ENCODE measurements around the gene CALY. TPM values are rescaled to one million over a fixed set of nuclear protein-coding genes. Genes with fewer than 3 reads are reported as not detected.

CALY gene
- total RNA-seq, 1 donor from 2014 or later = not detected

- no peak for DNase-seq (ENCODE audit: extremely low read depth, low read depth, low spot score)
These were observed 16.7 kb upstream of the CALY start for GRCh38 chr10:133353202-133353959.

GRCh38 chr10:133351408-133352318 is 15.0 kb upstream of the CALY start:
- no peak for DNase-seq (ENCODE audit: extremely low read depth, low read depth, low spot score)

- DNase-seq (ENCODE audit: extremely low read depth, low read depth, low spot score) = no peak
These were observed 14.2 kb upstream of the CALY start for GRCh38 chr10:133350950-133351329.

GRCh38 chr10:133350283-133350949 is 13.7 kb upstream of the CALY start:
- DNase-seq (ENCODE audit: extremely low read depth, low read depth, low spot score) = no peak

- no peak for DNase-seq (ENCODE audit: extremely low read depth, low read depth, low spot score)
These were observed 12.9 kb upstream of the CALY start for GRCh38 chr10:133349577-133350011.

GRCh38 chr10:133349160-133349568 is 12.5 kb upstream of the CALY start:
- no peak for DNase-seq (ENCODE audit: extremely low read depth, low read depth, low spot score)

- no peak for DNase-seq (ENCODE audit: extremely low read depth, low read depth, low spot score)
These were observed 11.2 kb upstream of the CALY start for GRCh38 chr10:133347710-133348517.

- DNase-seq (ENCODE audit: extremely low read depth, low read depth, low spot score) = no peak
These were observed 9.7 kb upstream of the CALY start for GRCh38 chr10:133346413-133346812.

- no peak for DNase-seq (ENCODE audit: extremely low read depth, low read depth, low spot score)
These were observed 7.5 kb upstream of the CALY start for GRCh38 chr10:133344236-133344635.

GRCh38 chr10:133343558-133343957 is 6.9 kb upstream of the CALY start:
- DNase-seq (ENCODE audit: extremely low read depth, low read depth, low spot score) = no peak

GRCh38 chr10:133342942-133343341 is 6.2 kb upstream of the CALY start:
- no peak for DNase-seq (ENCODE audit: extremely low read depth, low read depth, low spot score)

GRCh38 chr10:133341983-133342382 is 5.3 kb upstream of the CALY start:
- no peak for DNase-seq (ENCODE audit: extremely low read depth, low read depth, low spot score)

- DNase-seq (ENCODE audit: extremely low read depth, low read depth, low spot score) = no peak
These were observed 3.1 kb upstream of the CALY start for GRCh38 chr10:133339708-133340380.

GRCh38 chr10:133338080-133339071 is 1.7 kb upstream of the CALY start:
- no peak for DNase-seq (ENCODE audit: extremely low read depth, low read depth, low spot score)

GRCh38 chr10:133337370-133337725 is 652 bp upstream of the CALY start:
- DNase-seq (ENCODE audit: extremely low read depth, low read depth, low spot score) = no peak

- no peak for DNase-seq (ENCODE audit: extremely low read depth, low read depth, low spot score)
These were observed 549 bp downstream of the CALY start for GRCh38 chr10:133336118-133336576.

GRCh38 chr10:133335246-133336117 is 1.2 kb downstream of the CALY start:
- no peak for DNase-seq (ENCODE audit: extremely low read depth, low read depth, low spot score)

Measured in glomerular endothelial cell (primary cell).